NCI-H524 (cell line): ENCODE results near the gene PDK2.

Experiments used
- DNase-seq, 2 experiments: peaks; one replicate each; lab custom pipeline; 2025; lab: John Stamatoyannopoulos, UW

Gene PDK2

DNA sequence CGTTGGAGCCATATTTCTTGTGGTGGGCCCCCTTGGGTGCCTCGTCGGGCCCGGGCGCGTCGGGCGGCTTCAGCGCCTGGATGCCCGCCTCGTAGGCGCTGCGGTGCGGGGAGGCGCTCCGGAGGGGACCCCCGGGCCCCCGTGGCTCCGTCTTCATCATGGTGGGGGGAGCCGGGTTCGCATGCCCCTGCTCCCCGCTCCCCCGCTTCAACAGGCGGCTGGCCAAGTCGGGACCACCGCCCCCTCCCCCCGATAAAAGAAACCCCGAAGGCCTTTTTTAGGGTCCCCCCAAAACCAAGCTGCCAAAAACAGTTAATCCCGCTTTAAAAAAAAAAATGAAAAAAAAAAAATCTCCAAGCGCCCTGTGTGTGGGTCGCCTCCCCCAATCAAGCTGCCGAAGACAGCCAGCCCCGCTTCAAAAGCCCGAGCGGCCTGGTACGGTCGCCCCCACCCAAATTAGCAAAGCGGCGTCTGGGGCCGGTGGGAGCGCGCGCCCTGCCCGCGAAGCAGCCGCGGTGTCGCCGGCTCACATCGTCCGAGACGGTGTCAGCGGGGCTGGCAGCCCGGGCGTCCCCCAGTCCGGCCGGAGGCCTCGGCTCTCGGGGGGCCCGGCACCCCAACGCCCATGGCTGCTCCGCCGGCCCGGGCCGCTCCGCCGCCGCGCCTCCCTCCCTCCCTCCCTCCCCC is 55.3 kb downstream of the PDK2 start, which contains the start of gene PPP1R9B:
TSS of gene PPP1R9B (minus strand) at position 324 of the 687 bp plus-strand sequence. CDS start at position 160, 164 bp downstream.
- no peak for DNase-seq

DNA sequence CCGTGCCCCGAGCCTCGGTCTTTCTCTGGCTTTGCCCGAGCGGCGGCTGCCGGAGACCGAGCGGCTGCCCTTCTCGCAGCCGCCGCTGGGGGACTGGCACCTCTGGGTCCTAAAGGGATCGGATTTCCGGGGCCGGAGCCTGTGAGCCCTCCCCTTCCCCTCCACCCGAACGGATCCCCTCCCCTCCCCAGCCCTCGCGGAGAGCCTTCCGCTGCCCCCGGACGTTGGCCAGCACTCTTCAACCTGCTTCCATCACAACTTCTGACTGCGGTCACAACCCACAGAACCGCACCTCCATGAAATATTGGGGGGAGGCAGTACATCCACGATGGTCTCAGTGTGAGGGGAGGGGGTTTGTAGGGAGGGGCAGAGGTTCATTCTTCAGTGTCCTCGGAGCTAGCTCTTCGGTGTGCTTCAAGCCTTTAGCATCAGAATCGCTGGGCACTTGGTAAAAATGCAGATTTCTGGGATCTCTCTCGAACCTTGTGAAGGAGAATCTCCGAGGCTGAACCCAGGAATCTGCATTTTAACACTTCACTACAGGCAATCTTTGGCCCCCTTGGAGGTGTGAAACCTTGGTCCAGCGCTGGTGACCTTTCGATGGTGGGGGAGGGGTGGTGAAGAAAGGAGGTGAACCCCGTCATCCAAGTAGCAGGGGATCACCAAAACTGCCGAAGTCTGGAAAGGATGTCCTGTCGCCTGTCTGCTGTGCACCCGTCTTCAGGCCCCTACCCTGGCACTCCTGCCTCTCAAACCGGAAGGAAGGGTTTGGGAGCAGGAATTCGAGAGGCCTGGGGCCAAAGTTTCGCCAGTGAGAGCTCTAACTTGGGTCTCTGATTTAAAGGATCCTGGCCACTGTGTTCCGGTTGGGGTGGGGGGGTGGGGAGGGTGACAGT is 56.1 kb downstream of the PDK2 start:
- DNase-seq, result peak; percentile 91 to 93

DNA sequence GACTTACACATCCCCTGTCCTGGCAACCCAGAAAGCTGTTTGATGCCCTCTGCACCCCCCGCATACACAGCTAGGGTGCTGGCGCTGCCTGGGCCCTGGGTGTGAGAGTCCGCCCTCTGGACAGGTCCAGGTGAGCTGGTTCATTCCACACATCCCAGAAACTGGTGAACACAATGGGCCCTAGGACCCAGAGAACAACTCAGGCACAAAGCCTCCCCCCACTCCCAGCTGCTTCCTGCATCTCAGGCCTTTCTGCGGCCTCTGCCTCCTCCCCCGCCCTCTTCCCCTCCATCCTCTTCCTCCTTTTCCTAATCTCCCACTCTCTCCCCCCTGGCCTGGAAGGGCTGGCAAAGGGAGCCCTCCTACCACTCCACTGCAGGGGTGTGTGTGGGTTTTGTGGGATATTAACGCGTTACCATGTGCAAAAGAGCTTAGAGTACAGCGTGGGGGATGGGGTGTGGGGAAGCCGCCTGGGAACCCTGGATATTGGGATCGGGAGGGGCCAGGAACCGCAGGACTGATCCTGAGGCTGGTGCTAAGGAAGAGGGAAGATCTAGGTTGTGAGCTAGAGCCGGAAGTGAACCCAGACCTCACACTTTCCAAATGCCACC is 56.9 kb downstream of the PDK2 start:
- DNase-seq, result peak; percentile 91 to 95

DNA sequence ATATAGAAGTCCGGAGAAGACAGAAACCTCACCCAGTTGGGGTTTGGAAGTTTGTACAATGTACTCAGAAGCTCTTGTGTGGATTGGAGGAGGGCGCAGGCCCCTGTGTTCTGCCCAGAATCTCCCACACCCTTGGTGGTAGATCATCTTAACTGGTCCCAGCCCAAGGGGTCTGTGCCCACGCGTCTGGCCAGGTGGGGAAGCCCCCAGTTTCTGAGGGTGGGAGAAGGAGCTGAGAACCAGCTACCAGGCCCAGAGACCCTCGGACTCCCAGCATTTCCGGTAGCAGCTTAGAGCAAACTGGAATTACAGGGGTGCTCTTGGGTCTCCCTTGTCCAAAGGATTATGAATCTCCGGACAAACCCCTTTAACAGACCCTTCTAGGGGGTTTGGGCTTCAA is 57.6 kb downstream of the PDK2 start:
- no peak for DNase-seq

DNA sequence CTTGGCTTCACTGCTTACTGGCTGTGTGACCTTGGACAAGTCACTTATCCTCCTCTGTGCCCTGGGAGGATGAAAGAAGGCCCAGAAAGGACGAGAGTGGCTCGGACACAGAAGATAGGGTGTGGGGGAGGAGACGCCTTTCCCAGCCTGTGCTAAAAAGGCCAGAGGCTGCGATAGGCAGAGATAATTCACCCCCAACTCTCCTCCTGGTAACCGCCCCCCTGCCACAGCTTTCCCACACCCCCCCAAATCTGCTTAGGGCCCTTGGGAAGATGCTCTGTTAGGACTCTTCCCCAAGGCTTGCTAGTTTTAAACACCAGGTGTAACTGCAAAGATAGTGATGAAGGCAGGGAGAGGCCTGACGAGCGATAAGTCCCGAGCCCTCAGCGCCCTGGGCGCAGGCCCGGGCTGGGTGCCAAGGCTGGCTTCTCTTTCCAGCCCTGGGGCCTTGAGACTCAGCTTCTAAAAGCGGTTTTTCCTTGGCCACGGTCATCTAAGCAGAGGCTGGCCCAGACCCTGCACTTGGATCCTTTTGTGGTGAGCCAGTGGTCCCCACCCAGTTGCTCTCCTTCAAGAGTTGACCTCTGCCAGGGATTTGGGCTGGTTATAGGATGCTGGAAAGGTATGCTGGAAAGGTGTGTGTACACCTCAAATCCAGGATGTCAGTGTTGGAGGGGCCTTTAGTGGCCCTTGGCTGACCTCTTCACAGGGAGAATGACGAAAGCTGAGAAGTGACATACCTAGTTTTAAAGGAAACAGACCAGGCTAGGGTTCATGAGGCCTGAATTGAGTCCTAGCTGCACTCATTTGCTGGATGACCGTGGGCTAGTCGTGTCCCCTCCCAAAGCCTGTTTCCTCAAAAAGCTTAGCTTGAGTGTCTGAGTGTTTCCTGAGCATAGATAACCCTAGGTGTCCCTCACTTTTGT is 58.8 kb downstream of the PDK2 start:
- DNase-seq, result no peak

DNA sequence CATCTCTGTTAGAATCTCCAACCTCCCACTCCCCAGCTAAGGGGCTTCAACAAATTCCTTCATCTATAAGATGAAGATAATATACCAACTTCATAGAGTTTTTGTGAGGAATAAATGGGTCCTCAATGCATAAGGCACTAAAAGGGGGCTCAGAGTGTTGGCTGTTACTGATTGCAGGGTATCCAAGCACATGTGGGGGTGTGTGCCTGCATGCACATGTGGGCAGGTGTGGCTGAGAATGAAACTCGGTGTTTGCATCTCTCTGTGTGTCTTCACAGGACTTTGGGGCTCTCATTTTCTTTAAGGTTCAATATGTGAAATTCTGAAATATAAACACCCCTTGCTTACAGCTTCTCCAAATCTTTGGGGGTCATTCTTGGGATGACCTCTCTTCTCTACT is 59.5 kb downstream of the PDK2 start:
- no peak for DNase-seq

DNA sequence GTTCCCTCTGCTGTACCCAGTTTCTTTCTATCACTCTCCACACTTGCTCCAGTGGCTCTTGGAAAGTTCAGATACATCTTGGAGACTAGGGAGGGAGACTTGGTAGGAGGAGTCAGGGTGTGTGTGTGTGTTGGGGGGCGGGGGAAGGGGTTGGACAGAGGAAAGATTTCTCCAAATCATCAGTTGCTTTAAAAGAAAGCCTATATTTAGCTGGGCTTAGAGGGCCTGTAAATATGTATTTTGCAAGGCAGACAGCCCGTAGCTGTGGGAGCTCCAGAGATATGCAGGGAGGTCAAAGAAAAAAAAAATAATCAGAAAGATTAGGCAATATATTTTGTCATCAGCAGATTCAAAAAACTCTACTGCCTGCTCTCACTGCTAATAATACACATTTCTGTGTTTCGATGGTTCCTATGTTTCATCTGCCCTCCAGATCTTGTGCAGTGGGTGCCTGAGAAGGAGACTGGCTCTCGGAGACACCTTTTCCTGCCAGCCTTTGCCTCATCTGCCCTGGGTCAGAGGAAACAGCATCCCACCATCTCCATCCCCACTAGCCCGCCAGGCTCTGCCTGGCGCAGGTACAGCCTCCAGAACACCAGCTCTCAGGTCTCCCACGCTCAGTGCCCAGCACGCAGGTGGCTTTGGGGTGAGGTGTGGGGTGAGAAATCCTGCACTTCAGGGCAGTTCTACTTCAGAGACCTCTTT is 60.1 kb downstream of the PDK2 start:
- no peak for DNase-seq

DNA sequence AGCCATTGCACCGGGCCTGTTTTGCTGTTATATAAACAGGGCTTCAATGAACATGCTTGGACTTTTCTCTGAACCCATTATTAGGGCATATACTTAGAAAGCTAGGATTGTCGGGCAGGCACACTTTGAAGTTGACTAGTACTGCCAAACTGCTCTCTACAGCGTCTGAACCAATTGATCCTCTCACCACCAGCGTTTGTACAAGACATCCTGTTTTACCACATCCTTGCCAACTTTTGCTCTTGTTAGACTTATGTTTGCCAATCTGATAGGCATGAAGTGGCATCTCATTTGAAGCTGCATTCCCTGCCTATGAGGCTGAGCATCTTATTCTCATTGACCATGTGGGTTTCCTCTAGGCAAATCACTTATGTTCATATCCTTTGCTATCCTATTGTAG is 62.7 kb downstream of the PDK2 start:
- no peak for DNase-seq

DNA sequence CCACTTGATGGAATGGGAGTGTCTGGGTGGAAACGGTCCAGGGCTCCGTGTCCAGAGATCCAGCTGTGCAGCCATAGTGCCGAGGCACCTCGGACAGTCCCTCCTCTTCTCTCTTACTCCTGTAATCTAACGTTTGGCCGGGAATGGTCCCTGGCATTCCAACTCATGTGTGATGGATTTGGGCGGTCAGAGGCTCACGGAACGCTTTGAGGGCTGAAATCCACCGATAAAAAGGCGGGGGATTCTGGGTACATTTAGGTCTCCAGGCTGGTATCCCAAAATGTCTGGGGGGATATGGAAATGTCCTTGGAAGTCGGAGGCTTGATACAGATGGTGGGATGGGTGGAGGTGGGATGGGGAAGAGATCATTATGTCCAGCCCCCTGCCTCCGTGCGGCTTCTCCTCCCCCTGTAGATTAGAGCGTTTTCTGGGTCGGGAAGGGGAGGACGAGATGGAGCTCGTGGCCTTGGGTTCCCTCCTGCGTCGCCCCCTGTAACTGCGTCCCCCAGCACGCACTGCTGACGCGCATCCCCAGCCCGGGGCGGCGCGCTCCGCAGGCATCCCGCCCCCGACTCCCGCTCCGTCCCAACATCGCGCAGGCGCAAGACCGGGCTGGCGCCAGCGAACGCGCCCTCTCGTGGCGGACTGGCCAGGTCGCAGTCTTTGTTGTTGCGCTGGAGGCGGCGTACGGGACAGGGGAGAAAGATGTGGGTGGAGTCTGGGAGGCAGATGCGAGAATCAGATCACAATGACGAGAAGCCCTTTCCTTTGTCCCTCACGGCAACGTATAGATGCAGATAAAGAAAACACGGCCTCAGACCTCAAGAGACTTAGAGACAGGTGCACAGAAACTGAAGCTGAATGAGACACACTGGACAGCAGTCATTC is 66.1 kb downstream of the PDK2 start:
- peak; percentile 91 to 96 for DNase-seq
